AG10803 (cell line): Measurements from ENCODE around the gene IL34.
"Not testable (repeated sequence)": the region's sequence is repeated elsewhere in the genome, so short reads cannot be mapped to it uniquely, and the experiment has no call there.

ENCODE experiments used
- DNase-seq: peaks from one replicate; pipeline ENCODE4 v3.0.0; 2010; ENCODE audit warnings: low read depth
- H3K4me3 ChIP-seq: 2 replicates; pipeline ENCODE4 v1.5.1; 2011; ENCODE audit warnings: mild to moderate bottlenecking, low read length, control low read depth
- TF ChIP-seq, protein P1 (sequence below): conservative IDR thresholded peaks from 2 replicates; pipeline ENCODE4 v1.5.1; 2011; ENCODE audit warnings: mild to moderate bottlenecking, low read length, control low read depth, inconsistent platforms

IL34 gene

DNA sequence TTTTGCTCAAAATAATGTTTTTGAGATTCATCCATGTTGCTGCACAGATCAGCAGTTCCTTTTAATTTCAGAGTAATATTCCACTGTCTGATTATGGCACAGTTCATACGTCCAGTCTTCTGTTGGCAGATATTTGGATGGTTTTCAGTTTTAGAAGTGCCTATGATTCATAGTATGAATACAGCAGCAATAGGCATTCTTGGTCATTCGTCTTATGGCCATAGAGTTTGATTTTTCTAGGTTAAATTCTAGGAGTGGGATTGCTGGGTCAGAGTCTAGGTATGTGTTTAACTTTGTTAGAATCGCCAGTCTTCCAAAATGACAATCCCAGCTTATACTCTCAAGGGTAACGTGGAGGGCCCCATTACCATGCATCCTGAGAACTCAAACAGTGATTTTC lies 11.5 kb upstream of the IL34 start:
- TF ChIP-seq, protein P1, sequence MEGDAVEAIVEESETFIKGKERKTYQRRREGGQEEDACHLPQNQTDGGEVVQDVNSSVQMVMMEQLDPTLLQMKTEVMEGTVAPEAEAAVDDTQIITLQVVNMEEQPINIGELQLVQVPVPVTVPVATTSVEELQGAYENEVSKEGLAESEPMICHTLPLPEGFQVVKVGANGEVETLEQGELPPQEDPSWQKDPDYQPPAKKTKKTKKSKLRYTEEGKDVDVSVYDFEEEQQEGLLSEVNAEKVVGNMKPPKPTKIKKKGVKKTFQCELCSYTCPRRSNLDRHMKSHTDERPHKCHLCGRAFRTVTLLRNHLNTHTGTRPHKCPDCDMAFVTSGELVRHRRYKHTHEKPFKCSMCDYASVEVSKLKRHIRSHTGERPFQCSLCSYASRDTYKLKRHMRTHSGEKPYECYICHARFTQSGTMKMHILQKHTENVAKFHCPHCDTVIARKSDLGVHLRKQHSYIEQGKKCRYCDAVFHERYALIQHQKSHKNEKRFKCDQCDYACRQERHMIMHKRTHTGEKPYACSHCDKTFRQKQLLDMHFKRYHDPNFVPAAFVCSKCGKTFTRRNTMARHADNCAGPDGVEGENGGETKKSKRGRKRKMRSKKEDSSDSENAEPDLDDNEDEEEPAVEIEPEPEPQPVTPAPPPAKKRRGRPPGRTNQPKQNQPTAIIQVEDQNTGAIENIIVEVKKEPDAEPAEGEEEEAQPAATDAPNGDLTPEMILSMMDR: no peak
- no peak for DNase-seq
- no peak overlapping the region for H3K4me3 ChIP-seq

DNA sequence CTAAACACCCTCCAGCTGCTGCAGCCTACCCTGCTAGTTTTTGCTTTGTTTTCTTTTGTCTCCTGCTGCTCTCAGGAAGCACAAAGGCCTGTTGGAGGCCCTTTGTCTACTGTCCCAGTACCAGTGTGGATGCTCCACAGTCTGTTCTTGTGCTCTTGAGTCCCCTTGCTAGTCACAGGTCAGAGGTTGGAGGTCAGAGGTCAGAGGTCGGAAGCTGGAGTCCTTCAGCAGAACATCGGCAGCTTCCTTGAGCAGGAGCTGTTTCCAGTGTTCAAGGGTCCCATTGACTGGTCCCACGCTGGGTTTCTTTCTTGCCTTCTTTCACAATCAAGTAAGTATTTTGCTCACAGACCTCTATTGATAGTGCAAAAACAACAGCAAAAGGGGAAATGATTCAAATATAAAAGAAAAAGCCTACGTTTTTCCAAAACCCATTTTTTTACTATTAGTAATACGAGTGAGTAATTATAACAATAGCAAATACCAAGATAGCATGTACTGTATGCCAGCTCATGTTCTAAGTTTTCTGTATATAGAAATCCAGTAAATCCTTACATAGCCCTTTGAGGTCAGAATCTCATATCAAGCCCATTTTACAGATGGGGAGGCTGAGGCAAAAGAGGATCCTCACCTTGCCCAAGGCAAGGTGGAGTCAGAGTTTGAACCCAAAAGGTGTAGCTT lies 10.9 kb upstream of the IL34 start:
- DNase-seq: peak; percentile 62
- H3K4me3 ChIP-seq: no peak overlapping the region
- TF ChIP-seq, protein P1: no peak

DNA sequence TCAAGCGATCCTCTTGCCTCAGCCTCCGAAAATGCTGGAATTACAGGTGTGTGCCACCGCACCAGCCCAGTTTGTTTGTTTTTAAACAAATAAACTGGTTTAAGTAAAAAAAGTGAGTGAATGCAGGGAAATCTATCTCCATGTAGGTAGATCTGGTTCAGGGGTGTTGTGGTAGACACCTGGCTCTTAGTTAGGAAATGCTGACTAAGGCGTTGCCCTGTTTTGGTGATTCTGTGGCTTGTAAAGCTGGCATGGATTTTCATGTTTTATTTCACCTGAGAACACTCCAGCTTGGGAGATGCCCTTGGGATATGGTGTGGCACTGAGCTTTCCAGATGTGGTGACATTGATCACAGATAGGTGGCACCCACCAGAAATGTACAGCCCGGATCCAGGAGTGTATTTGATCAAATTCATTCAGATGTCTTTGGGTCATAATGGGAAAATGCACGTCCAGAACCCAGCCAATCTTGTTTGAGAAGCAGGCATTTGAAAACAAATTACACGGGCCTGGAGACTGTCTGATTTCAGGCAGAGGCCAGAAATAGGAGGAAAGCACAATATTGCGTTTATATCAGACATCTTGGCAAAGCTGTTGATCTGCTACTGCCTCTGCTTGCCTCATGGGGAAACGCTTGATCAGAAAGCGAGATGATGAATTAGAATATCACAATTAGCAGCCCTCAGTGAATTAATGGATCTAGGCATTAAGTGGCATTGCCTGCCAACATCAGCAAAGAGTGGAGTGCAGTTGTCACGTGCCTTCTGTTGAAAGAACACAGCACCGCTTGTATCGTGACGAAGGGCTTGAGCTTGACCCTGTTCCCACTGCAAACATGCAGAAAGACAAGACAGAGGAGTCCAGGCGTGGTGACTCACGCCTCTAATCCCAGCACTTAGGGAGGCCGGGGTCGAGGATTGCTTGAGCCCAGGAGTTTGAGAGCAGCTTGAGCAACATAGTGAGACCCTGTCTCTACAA lies 7.3 kb upstream of the IL34 start:
- TF ChIP-seq, protein P1: no peak
- DNase-seq: peak; percentile 58
- H3K4me3 ChIP-seq: no peak overlapping the region

DNA sequence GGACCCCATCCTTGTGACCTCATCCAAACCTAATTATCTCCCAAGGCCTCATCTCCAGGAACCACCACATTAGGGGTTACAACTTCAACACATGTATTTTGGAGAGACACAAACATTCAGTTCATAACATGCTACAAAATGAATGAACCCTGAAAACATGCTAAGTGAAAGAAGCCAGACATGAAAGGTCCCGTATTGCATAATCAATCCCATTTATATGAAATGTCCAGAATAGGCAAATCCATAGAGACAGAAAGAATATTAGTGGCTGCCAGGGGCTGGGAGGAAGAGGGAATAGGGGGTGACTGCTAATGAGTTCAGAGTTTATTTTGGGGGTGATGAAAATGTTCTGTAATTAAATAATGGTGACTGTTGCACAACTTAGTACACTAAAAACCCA lies 3.7 kb upstream of the IL34 start:
- H3K4me3 ChIP-seq: no peak overlapping the region
- TF ChIP-seq, protein P1: no peak
- DNase-seq: no peak

DNA sequence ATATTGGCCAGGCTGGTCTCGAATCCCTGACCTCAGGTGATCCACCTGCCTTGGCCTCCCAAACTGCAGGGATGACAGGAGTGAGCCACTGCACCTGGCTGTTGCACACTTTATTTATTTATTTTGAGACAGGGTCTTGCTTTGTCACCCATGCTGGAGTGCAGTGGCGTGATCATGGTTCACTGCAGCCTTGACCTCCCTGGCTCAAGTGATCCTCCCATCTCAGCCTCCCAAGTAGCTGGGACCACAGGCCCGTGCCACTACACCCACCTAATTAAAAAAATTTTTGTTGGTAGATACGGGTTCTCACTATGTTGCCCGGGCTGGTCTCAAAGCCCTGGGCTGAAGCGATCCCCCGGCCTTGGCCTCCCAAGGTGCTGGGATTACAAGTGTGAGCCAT lies 3.1 kb upstream of the IL34 start:
- not testable (repeated sequence) for DNase-seq, H3K4me3 ChIP-seq

DNA sequence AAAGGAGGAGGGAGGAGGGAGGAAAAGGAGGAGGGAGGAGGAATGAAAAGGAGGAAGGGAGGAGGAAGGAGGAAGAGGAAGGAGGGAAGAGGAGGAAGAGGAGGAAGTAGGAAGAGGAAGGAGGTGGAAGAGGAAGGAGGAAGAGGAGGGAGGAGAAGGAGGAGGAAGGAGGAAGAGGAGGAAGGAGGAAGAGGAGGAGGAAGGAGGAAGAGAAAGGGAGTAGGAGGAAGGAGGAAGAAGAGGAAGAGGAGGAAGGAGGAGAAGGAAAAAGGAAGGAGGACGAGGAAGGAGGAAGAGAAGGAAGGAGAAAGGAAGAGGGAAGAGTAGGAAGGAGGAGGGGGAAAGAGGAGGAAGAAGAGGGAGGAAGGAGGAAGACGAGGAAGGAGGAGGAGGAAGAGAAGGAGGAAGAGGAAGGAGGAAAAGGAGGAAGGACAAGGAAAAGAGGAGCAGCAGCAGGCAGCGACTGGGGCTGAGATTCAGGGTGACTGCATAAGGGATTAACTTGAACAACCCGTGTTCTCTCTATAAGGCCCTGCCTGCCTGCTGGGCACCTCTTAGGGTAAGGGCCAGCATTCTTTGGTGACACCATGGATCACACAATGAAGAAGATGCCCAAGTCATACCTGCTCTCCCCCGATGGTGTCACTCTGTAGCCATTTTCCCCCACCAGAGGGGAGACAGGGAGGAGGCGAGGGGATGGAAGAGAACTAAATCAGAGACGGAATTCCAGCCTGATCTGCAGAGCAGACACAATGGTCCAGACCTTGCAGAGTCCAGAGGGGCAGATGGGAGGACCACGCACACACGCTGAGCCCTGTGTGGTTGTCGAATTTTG lies 1.4 kb upstream of the IL34 start:
- TF ChIP-seq, protein P1: no peak
- DNase-seq: no peak
- no peak overlapping the region for H3K4me3 ChIP-seq
